ENCODE data around the gene PHACTR4. TPM values are rescaled to one million over a fixed set of nuclear protein-coding genes. Genes with fewer than 3 reads are reported as not detected.
A peak's percentile ranks its signal among the peaks of the same experiment; 100 is the strongest.

Gene PHACTR4
- total and polyA plus RNA-seq, 9 of the 15 experiments (the other 6 are each of a cell fraction or from before 2014, with no cell fraction given): 6.4 to 43.6 (median 14.2) TPM

GRCh38 chr1:28510273-28510969 lies 140.9 kb downstream of the PHACTR4 start (continued):
- TF ChIP-seq, protein P1, sequence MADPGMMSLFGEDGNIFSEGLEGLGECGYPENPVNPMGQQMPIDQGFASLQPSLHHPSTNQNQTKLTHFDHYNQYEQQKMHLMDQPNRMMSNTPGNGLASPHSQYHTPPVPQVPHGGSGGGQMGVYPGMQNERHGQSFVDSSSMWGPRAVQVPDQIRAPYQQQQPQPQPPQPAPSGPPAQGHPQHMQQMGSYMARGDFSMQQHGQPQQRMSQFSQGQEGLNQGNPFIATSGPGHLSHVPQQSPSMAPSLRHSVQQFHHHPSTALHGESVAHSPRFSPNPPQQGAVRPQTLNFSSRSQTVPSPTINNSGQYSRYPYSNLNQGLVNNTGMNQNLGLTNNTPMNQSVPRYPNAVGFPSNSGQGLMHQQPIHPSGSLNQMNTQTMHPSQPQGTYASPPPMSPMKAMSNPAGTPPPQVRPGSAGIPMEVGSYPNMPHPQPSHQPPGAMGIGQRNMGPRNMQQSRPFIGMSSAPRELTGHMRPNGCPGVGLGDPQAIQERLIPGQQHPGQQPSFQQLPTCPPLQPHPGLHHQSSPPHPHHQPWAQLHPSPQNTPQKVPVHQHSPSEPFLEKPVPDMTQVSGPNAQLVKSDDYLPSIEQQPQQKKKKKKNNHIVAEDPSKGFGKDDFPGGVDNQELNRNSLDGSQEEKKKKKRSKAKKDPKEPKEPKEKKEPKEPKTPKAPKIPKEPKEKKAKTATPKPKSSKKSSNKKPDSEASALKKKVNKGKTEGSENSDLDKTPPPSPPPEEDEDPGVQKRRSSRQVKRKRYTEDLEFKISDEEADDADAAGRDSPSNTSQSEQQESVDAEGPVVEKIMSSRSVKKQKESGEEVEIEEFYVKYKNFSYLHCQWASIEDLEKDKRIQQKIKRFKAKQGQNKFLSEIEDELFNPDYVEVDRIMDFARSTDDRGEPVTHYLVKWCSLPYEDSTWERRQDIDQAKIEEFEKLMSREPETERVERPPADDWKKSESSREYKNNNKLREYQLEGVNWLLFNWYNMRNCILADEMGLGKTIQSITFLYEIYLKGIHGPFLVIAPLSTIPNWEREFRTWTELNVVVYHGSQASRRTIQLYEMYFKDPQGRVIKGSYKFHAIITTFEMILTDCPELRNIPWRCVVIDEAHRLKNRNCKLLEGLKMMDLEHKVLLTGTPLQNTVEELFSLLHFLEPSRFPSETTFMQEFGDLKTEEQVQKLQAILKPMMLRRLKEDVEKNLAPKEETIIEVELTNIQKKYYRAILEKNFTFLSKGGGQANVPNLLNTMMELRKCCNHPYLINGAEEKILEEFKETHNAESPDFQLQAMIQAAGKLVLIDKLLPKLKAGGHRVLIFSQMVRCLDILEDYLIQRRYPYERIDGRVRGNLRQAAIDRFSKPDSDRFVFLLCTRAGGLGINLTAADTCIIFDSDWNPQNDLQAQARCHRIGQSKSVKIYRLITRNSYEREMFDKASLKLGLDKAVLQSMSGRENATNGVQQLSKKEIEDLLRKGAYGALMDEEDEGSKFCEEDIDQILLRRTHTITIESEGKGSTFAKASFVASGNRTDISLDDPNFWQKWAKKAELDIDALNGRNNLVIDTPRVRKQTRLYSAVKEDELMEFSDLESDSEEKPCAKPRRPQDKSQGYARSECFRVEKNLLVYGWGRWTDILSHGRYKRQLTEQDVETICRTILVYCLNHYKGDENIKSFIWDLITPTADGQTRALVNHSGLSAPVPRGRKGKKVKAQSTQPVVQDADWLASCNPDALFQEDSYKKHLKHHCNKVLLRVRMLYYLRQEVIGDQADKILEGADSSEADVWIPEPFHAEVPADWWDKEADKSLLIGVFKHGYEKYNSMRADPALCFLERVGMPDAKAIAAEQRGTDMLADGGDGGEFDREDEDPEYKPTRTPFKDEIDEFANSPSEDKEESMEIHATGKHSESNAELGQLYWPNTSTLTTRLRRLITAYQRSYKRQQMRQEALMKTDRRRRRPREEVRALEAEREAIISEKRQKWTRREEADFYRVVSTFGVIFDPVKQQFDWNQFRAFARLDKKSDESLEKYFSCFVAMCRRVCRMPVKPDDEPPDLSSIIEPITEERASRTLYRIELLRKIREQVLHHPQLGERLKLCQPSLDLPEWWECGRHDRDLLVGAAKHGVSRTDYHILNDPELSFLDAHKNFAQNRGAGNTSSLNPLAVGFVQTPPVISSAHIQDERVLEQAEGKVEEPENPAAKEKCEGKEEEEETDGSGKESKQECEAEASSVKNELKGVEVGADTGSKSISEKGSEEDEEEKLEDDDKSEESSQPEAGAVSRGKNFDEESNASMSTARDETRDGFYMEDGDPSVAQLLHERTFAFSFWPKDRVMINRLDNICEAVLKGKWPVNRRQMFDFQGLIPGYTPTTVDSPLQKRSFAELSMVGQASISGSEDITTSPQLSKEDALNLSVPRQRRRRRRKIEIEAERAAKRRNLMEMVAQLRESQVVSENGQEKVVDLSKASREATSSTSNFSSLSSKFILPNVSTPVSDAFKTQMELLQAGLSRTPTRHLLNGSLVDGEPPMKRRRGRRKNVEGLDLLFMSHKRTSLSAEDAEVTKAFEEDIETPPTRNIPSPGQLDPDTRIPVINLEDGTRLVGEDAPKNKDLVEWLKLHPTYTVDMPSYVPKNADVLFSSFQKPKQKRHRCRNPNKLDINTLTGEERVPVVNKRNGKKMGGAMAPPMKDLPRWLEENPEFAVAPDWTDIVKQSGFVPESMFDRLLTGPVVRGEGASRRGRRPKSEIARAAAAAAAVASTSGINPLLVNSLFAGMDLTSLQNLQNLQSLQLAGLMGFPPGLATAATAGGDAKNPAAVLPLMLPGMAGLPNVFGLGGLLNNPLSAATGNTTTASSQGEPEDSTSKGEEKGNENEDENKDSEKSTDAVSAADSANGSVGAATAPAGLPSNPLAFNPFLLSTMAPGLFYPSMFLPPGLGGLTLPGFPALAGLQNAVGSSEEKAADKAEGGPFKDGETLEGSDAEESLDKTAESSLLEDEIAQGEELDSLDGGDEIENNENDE (IDR thresholded peaks at IDR 0.05; ENCODE audit: low read depth, low read length): peak; percentile 31
- TF ChIP-seq REST (IDR thresholded peaks at IDR 0.05; ENCODE audit: borderline replicate concordance): no peak
- TF ChIP-seq REST (CRISPR knock-in tag; IDR thresholded peaks at IDR 0.05; ENCODE audit: low read depth): peak; percentile 85
- TF ChIP-seq ESRRB (CRISPR knock-in tag; IDR thresholded peaks at IDR 0.05; ENCODE audit: borderline replicate concordance): peak; percentile 87
- TF ChIP-seq ZBTB7A (IDR thresholded peaks at IDR 0.05; ENCODE audit: borderline replicate concordance, control insufficient read depth, low read depth, low read length): no peak
- TF ChIP-seq ZNF324 (CRISPR knock-in tag; IDR thresholded peaks at IDR 0.05): peak; percentile 73

Data from K562 (cell line).